H9 (cell line): ENCODE measurements around the gene GUCY2D. TPM values are rescaled to one million over a fixed set of nuclear protein-coding genes. Genes with fewer than 3 reads are reported as not detected.

ENCODE experiments used
- DNase-seq: peaks from one replicate; pipeline ENCODE4 v3.0.0-alpha.2; 2017
- H2AFZ ChIP-seq: one replicate; pipeline ENCODE4 v1.6.1; 2013; ENCODE audit warnings: mild to moderate bottlenecking, low read length, control low read depth, moderate library complexity
- H2AK5ac ChIP-seq: 2 replicates; pipeline ENCODE4 v1.6.1; 2013; ENCODE audit warnings: low read length, control low read depth, mixed read lengths; ENCODE audit not compliant: insufficient read length
- H2BK120ac ChIP-seq: one replicate; pipeline ENCODE4 v1.6.1; 2013; ENCODE audit warnings: low read depth, mild to moderate bottlenecking, low read length, control low read depth, inconsistent platforms; ENCODE audit not compliant: poor library complexity, severe bottlenecking
- H2BK12ac ChIP-seq: 2 replicates; pipeline ENCODE4 v1.6.1; 2013; ENCODE audit warnings: low read length, control low read depth, mixed read lengths, low read depth; ENCODE audit not compliant: insufficient read length
- H2BK15ac ChIP-seq: 2 replicates; pipeline ENCODE4 v1.6.1; 2013; ENCODE audit warnings: low read depth, low read length, control low read depth
- H2BK20ac ChIP-seq: one replicate; pipeline ENCODE4 v1.6.1; 2013; ENCODE audit warnings: low read depth, mild to moderate bottlenecking, low read length, control low read depth, inconsistent platforms; ENCODE audit not compliant: poor library complexity, severe bottlenecking
- H2BK5ac ChIP-seq: 2 replicates; pipeline ENCODE4 v1.6.1; 2013; ENCODE audit warnings: low read length, control low read depth, mixed read lengths; ENCODE audit not compliant: insufficient read length
- H3K14ac ChIP-seq: 2 replicates; pipeline ENCODE4 v1.6.1; 2013; ENCODE audit warnings: low read length, control low read depth; ENCODE audit not compliant: insufficient read depth
- H3K18ac ChIP-seq: 2 replicates; pipeline ENCODE4 v1.6.1; 2013; ENCODE audit warnings: low read depth, mild to moderate bottlenecking, mixed read lengths, low read length, control low read depth; ENCODE audit not compliant: insufficient read length
- H3K23ac ChIP-seq: 2 replicates; pipeline ENCODE4 v1.6.1; 2013; ENCODE audit warnings: low read length, control low read depth, mixed read lengths, low read depth; ENCODE audit not compliant: insufficient read length
- H3K23me2 ChIP-seq: 2 replicates; pipeline ENCODE4 v1.6.1; 2013; ENCODE audit warnings: low read depth, mild to moderate bottlenecking, mixed read lengths, low read length, control low read depth; ENCODE audit not compliant: insufficient read length, poor library complexity, severe bottlenecking
- H3K27ac ChIP-seq: 2 replicates; pipeline ENCODE4 v1.5.1; 2013; ENCODE audit warnings: low read length, control low read depth, mixed read lengths, low read depth; ENCODE audit not compliant: insufficient read length
- H3K27me3 ChIP-seq: 2 replicates; pipeline ENCODE4 v1.6.1; 2013; ENCODE audit warnings: low read length, control low read depth, inconsistent platforms; ENCODE audit not compliant: insufficient read depth
- H3K4ac ChIP-seq: 2 replicates; pipeline ENCODE4 v1.6.1; 2013; ENCODE audit warnings: low read depth, mild to moderate bottlenecking, control low read depth, inconsistent platforms, low read length, moderate library complexity
- H3K4me1 ChIP-seq: 2 replicates; pipeline ENCODE4 v1.6.1; 2013; ENCODE audit warnings: low read length, control low read depth, inconsistent platforms; ENCODE audit not compliant: insufficient read depth
- H3K4me2 ChIP-seq: 2 replicates; pipeline ENCODE4 v1.6.1; 2013; ENCODE audit warnings: low read length, control low read depth, mixed read lengths; ENCODE audit not compliant: insufficient read length, insufficient read depth
- H3K56ac ChIP-seq: 2 replicates; pipeline ENCODE4 v1.6.1; 2013; ENCODE audit warnings: low read depth, mild to moderate bottlenecking, mixed read lengths, low read length, control low read depth; ENCODE audit not compliant: insufficient read length
- H3K79me1 ChIP-seq: 2 replicates; pipeline ENCODE4 v1.6.1; 2013; ENCODE audit warnings: low read depth, mild to moderate bottlenecking, moderate library complexity, low read length, control low read depth, inconsistent platforms; ENCODE audit not compliant: insufficient read depth, poor library complexity, severe bottlenecking
- H3K79me2 ChIP-seq: 2 replicates; pipeline ENCODE4 v1.6.1; 2013; ENCODE audit warnings: low read length, control low read depth, inconsistent platforms; ENCODE audit not compliant: insufficient read depth
- H3K9ac ChIP-seq: 2 replicates; pipeline ENCODE4 v1.6.1; 2013; ENCODE audit warnings: low read length, control low read depth, mixed read lengths; ENCODE audit not compliant: insufficient read length; ENCODE audit errors: extremely low read depth
- H3K9me3 ChIP-seq: one replicate; pipeline ENCODE4 v1.6.1; 2013; ENCODE audit warnings: low read depth, low read length, inconsistent platforms; ENCODE audit not compliant: control insufficient read depth
- H3T11ph ChIP-seq: one replicate; pipeline ENCODE4 v1.6.1; 2013; ENCODE audit warnings: mild to moderate bottlenecking, low read length, control low read depth, inconsistent platforms
- H4K20me1 ChIP-seq: one replicate; pipeline ENCODE4 v1.6.1; 2013; ENCODE audit not compliant: control insufficient read depth, insufficient read length, insufficient read depth
- H4K5ac ChIP-seq: 2 replicates; pipeline ENCODE4 v1.6.1; 2013; ENCODE audit warnings: low read depth, mild to moderate bottlenecking, mixed read lengths, low read length, control low read depth; ENCODE audit not compliant: insufficient read length
- H4K8ac ChIP-seq: replicated peaks from 2 replicates; pipeline ENCODE4 v1.6.1; 2013; ENCODE audit warnings: low read length, control low read depth, mixed read lengths, low read depth; ENCODE audit not compliant: insufficient read length
- H4K91ac ChIP-seq: 2 replicates; pipeline ENCODE4 v1.6.1; 2013; ENCODE audit warnings: low read depth, mild to moderate bottlenecking, moderate library complexity, mixed read lengths, low read length, control low read depth; ENCODE audit not compliant: insufficient read length
- H3K27ac Mint-ChIP-seq, 3 experiments: 2 replicates in 2 of 3; 3 replicates in 1 of 3; pipeline ENCODE4 v1.8.0; 2020 to 2021; ENCODE audit warnings: mixed read lengths in 3 of 3, mild to moderate bottlenecking in 1 of 3, moderate library complexity in 1 of 3
- H3K27me3 Mint-ChIP-seq: 2 replicates; pipeline ENCODE4 v1.8.0; 2021; ENCODE audit warnings: low read depth, mild to moderate bottlenecking, moderate library complexity, mixed read lengths
- H3K36me3 Mint-ChIP-seq, 3 experiments: 2 replicates in 2 of 3; 3 replicates in 1 of 3; pipeline ENCODE4 v1.8.0; 2020 to 2021; ENCODE audit warnings: low read depth in 3 of 3, mixed read lengths in 3 of 3; ENCODE audit not compliant: insufficient read depth in 1 of 3
- H3K4me1 Mint-ChIP-seq, 2 experiments: 2 replicates each; pipeline ENCODE4 v1.8.0; 2020; ENCODE audit warnings: mixed read lengths in 2 of 2
- H3K4me3 Mint-ChIP-seq, 2 experiments: 2 replicates in 1 of 2; 3 replicates in 1 of 2; pipeline ENCODE4 v1.8.0; 2020 to 2021; ENCODE audit warnings: mild to moderate bottlenecking in 2 of 2, mixed read lengths in 2 of 2, moderate library complexity in 1 of 2
- H3K9me3 Mint-ChIP-seq, 2 experiments: 2 replicates in 1 of 2; 3 replicates in 1 of 2; pipeline ENCODE4 v1.8.0; 2020; ENCODE audit warnings: mild to moderate bottlenecking in 2 of 2, mixed read lengths in 2 of 2, moderate library complexity in 1 of 2
- WGBS: extraction: QIAGEN DNeasy Blood & Tissue Kit; methylation state at CpG from one replicate; pipeline ENCODE4 v1.1.7; 2013; ENCODE audit warnings: missing lambda C conversion rate, low lambda C conversion rate, mixed read lengths; ENCODE audit not compliant: insufficient read length; ENCODE audit errors: extremely low coverage; 5-methylcytosine and 5-hydroxymethylcytosine counted together
- total RNA-seq: library from RNA; stranded (reverse); gene quantifications from 2 replicates; pipeline ENCODE4 v1.2.1, GENCODE V29; 2021
- TF ChIP-seq, protein P1 (sequence below): fragments of 200-600 bp; sonication (generic); conservative IDR thresholded peaks from 3 replicates; pipeline ENCODE4 v1.8.0; 2021; ENCODE audit warnings: antibody characterized with exemption, mild to moderate bottlenecking

GUCY2D gene
- total RNA-seq, 1 experiment from 2014 or later = 0.15 TPM

GRCh38 chr17:7984904-7985303 is 17.5 kb upstream of the GUCY2D start:
- Mint-ChIP-seq H3K36me3 (no peaks in the 10 kb centered on the region; a peak in 1 of 7 replicates), H3K4me1 (peaks cover 7 to 19% of the 10 kb centered on the region in 2 experiments), H3K27me3 (peaks cover 28% of the 10 kb centered on the region), H3K9me3 (no peaks in the 10 kb centered on the region; a peak in 1 of 5 replicates), H3K27ac (no peak overlapping the region), H3K4me3 (no peak overlapping the region)
- Histone ChIP-seq H3K56ac (no peak overlapping the region), H4K5ac (no peak overlapping the region), H2AFZ (no peak overlapping the region), H3K23ac (no peak overlapping the region), H3K4me2 (no peak overlapping the region), H3K9ac (no peak overlapping the region), H4K91ac (no peak overlapping the region), H2BK120ac (no peak overlapping the region), H3K27me3 (no peaks in the 10 kb centered on the region), H3K18ac (no peak overlapping the region), H3K79me1 (no peaks in the 10 kb centered on the region), H3K79me2 (no peaks in the 10 kb centered on the region), H3K23me2 (peaks cover 3% of the 10 kb centered on the region), H4K20me1 (no peaks in the 10 kb centered on the region), H2BK12ac (no peak overlapping the region), H4K8ac (no peak overlapping the region), H2BK15ac (no peak overlapping the region), H3K27ac (no peak overlapping the region), H2BK5ac (no peak overlapping the region), H3K4ac (no peak overlapping the region), H3K9me3 (no peaks in the 10 kb centered on the region), H3K14ac (no peak overlapping the region), H3K4me1 (no peaks in the 10 kb centered on the region), H3T11ph (no peak overlapping the region), H2AK5ac (no peak overlapping the region), H2BK20ac (no peak overlapping the region)
- TF ChIP-seq, protein P1, sequence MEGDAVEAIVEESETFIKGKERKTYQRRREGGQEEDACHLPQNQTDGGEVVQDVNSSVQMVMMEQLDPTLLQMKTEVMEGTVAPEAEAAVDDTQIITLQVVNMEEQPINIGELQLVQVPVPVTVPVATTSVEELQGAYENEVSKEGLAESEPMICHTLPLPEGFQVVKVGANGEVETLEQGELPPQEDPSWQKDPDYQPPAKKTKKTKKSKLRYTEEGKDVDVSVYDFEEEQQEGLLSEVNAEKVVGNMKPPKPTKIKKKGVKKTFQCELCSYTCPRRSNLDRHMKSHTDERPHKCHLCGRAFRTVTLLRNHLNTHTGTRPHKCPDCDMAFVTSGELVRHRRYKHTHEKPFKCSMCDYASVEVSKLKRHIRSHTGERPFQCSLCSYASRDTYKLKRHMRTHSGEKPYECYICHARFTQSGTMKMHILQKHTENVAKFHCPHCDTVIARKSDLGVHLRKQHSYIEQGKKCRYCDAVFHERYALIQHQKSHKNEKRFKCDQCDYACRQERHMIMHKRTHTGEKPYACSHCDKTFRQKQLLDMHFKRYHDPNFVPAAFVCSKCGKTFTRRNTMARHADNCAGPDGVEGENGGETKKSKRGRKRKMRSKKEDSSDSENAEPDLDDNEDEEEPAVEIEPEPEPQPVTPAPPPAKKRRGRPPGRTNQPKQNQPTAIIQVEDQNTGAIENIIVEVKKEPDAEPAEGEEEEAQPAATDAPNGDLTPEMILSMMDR = no peak
- WGBS = no CpG with 5 or more reads among the region's 9 CpGs
- no peak for DNase-seq
